ENCODE results near the gene ZSWIM5.
"Not testable (repeated sequence)": the region's sequence is repeated elsewhere in the genome, so short reads cannot be mapped to it uniquely, and the experiment has no call there.

ZSWIM5 gene

DNA sequence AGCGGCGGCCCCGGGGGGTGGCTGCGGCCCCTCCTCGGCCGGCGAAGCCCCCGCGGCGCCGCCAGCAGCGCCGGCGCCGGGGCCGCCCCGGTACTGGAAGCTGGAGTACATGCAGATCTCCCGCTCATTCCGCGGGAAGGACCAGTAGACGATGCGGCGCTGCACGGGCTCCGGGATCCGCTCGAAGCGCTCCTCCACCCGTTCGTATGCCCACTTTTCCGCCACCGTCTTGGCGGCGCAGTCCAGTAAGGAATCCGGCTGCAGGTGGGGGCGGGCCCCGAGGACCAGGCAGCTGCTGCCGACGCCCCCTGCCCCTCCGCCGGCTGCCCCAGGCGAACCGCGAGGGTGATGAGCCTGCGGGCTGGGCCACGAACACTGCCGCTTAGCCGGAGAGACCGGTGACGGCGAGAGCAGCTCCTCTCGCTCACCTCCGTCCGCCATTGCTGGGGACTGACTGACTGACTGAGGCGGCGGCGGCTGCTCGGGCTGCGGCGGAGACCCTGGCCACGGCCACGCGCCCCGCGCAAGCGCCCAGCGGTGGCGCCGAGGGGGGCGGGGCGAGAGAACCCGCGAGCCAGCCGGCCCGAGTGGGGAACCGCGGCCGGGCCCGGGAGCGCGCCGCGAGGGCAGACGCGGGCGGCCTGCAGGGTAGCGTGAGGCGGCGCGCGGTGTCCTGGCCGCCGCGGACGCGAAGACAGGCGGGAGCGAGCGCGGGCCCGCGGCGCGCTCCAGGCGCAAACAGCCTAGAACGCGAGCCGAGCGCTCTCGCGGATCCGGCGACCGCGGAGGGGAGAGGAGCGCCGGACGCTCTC, at the start of gene ZSWIM5:
Gene ZSWIM5, minus strand, starts transcription at position 696 of the 812 bp plus-strand sequence. Its CDS starts 255 bp downstream, at position 441.
- no peak within 1 kb of the TSS for H3K27ac ChIP-seq (ENCODE audit: low read length)
- no peaks in the 10 kb centered on the region for H3K4me1 ChIP-seq (ENCODE audit: low read length)
- H4K20me1 ChIP-seq (ENCODE audit: insufficient read depth, low read length): no peaks in the 10 kb centered on the region
- no peaks in the 10 kb centered on the region for H3K9me3 ChIP-seq (replicated peaks; ENCODE audit: insufficient read depth, low read length)
- peak within 1 kb of the TSS; percentile 53; the same call in 1 of the 2 replicates for H3K9ac ChIP-seq (ENCODE audit: low read length)
- TF ChIP-seq EZH2 (optimal IDR thresholded peaks at IDR 0.05; ENCODE audit: low read depth, low read length): no peak
- TF ChIP-seq EZH2phosphoT487 (IDR thresholded peaks at IDR 0.05; ENCODE audit: low read length): no peak
- TF ChIP-seq, protein P1, sequence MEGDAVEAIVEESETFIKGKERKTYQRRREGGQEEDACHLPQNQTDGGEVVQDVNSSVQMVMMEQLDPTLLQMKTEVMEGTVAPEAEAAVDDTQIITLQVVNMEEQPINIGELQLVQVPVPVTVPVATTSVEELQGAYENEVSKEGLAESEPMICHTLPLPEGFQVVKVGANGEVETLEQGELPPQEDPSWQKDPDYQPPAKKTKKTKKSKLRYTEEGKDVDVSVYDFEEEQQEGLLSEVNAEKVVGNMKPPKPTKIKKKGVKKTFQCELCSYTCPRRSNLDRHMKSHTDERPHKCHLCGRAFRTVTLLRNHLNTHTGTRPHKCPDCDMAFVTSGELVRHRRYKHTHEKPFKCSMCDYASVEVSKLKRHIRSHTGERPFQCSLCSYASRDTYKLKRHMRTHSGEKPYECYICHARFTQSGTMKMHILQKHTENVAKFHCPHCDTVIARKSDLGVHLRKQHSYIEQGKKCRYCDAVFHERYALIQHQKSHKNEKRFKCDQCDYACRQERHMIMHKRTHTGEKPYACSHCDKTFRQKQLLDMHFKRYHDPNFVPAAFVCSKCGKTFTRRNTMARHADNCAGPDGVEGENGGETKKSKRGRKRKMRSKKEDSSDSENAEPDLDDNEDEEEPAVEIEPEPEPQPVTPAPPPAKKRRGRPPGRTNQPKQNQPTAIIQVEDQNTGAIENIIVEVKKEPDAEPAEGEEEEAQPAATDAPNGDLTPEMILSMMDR (IDR thresholded peaks at IDR 0.05; ENCODE audit: low read length): no peak
- H3F3A ChIP-seq (ENCODE audit: insufficient read depth, low read length): no peaks in the 10 kb centered on the region
- no peaks in the 10 kb centered on the region for H3K27me3 ChIP-seq (replicated peaks; ENCODE audit: insufficient read depth, low read length)
- H3K4me3 ChIP-seq (ENCODE audit: low read length): peak within 1 kb of the TSS; percentile 92
- H3K79me2 ChIP-seq (ENCODE audit: low read length): no peaks in the 10 kb centered on the region
- H2AFZ ChIP-seq (ENCODE audit: low read length): peak within 1 kb of the TSS; percentile 86
- DNase-seq: peak; percentile 81
- H3K4me2 ChIP-seq (ENCODE audit: low read depth, low read length): peak within 1 kb of the TSS; percentile 89
- H3K36me3 ChIP-seq (replicated peaks; ENCODE audit: insufficient read depth, low read length): no peaks in the 10 kb centered on the region
- no peaks in the 10 kb centered on the region for H3K9me2 ChIP-seq (replicated peaks; ENCODE audit: insufficient read depth, low read length)

DNA sequence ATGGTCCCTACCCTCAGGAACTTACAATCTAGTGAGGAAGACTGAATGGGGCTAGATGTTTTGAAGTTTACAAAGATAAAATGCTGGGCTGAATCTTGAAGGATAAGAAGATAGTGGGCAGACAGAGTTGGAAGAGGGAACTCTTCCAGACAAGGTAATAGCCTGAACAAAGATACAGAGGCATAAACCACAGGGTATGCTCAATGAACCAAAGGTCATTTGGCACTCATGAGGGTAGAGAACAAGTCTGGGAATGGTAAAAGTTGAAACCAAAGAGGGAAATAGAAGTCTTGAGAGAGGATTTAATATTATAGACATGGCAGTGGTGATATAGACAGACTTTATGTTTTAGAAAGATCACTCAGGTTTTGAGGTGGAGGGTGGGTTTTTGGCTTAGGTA, 48.1 kb upstream of the ZSWIM5 start:
- H3K9ac ChIP-seq (ENCODE audit: low read length): no peak overlapping the region
- H3K36me3 ChIP-seq (replicated peaks; ENCODE audit: insufficient read depth, low read length): no peaks in the 10 kb centered on the region
- H3K9me2 ChIP-seq (replicated peaks; ENCODE audit: insufficient read depth, low read length): no peaks in the 10 kb centered on the region
- no peak overlapping the region for H3K4me3 ChIP-seq (ENCODE audit: low read length)
- no peaks in the 10 kb centered on the region for H3F3A ChIP-seq (ENCODE audit: insufficient read depth, low read length)
- no peak overlapping the region for H3K27ac ChIP-seq (ENCODE audit: low read length)
- no peaks in the 10 kb centered on the region for H3K27me3 ChIP-seq (replicated peaks; ENCODE audit: insufficient read depth, low read length)
- H3K4me1 ChIP-seq (ENCODE audit: low read length): no peaks in the 10 kb centered on the region
- no peak overlapping the region for H2AFZ ChIP-seq (ENCODE audit: low read length)
- TF ChIP-seq EZH2 (optimal IDR thresholded peaks at IDR 0.05; ENCODE audit: low read depth, low read length) (no peak), EZH2phosphoT487 (IDR thresholded peaks at IDR 0.05; ENCODE audit: low read length) (no peak)
- TF ChIP-seq, protein P1 (IDR thresholded peaks at IDR 0.05; ENCODE audit: low read length): no peak
- H3K9me3 ChIP-seq (replicated peaks; ENCODE audit: insufficient read depth, low read length): no peaks in the 10 kb centered on the region
- no peak for DNase-seq
- H3K4me2 ChIP-seq (ENCODE audit: low read depth, low read length): no peak overlapping the region
- no peaks in the 10 kb centered on the region for H3K79me2 ChIP-seq (ENCODE audit: low read length)
- no peaks in the 10 kb centered on the region for H4K20me1 ChIP-seq (ENCODE audit: insufficient read depth, low read length)

DNA sequence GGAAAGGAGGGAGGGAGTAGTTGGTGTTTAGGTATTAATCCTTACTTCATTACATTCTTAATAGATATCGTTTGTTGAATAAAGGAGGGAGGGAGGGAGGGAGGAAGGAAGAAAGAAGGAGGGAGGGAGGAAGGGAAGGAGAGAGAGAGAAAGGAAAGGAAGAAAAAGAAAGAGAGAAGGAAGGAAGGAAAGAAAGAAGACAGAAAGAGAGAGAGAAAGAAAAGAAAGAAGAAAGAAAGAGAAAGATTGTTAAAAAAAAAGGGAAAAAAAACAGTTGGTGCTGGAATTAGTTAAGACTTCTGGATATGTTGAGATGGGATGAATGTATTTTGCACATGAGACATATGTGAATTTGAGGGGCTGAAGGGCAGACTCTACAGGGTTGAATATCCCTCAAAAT, 44.1 kb upstream of the ZSWIM5 start:
- Histone ChIP-seq H3K9me2 (replicated peaks; ENCODE audit: insufficient read depth, low read length) (no peaks in the 10 kb centered on the region), H3K79me2 (ENCODE audit: low read length) (no peaks in the 10 kb centered on the region), H4K20me1 (ENCODE audit: insufficient read depth, low read length) (no peaks in the 10 kb centered on the region), H2AFZ (ENCODE audit: low read length) (no peak overlapping the region), H3K9me3 (replicated peaks; ENCODE audit: insufficient read depth, low read length) (no peaks in the 10 kb centered on the region), H3K36me3 (replicated peaks; ENCODE audit: insufficient read depth, low read length) (no peaks in the 10 kb centered on the region), H3K27me3 (replicated peaks; ENCODE audit: insufficient read depth, low read length) (no peaks in the 10 kb centered on the region), H3F3A (ENCODE audit: insufficient read depth, low read length) (no peaks in the 10 kb centered on the region), H3K27ac (ENCODE audit: low read length) (no peak overlapping the region), H3K4me1 (ENCODE audit: low read length) (no peaks in the 10 kb centered on the region), H3K9ac (ENCODE audit: low read length) (no peak overlapping the region), H3K4me2 (ENCODE audit: low read depth, low read length) (no peak overlapping the region), H3K4me3 (ENCODE audit: low read length) (no peak overlapping the region)
- no peak for TF ChIP-seq EZH2 (optimal IDR thresholded peaks at IDR 0.05; ENCODE audit: low read depth, low read length)
- no peak for TF ChIP-seq EZH2phosphoT487 (IDR thresholded peaks at IDR 0.05; ENCODE audit: low read length)
- TF ChIP-seq, protein P1 (IDR thresholded peaks at IDR 0.05; ENCODE audit: low read length): no peak
- no peak for DNase-seq

DNA sequence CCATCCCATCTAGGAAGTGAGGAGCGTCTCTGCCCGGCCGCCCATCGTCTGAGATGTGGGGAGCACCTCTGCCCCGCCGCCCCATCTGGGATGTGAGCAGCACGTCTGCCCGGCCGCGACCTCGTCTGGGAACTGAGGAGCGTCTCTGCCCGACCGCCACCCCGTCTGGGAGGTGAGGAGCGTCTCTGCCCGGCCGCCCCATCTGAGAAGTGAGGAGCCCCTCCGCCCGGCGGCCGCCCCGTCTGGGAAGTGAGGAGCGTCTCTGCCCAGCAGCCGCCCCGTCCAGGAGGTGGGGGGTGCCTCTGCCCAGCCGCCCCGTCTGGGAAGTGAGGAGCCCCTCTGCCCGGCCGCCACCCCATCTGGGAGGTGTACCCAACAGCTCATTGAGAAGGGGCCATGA, 41.6 kb upstream of the ZSWIM5 start:
- not testable (repeated sequence) for H3K9me2 ChIP-seq (replicated peaks; ENCODE audit: insufficient read depth, low read length); H3K27me3 ChIP-seq (replicated peaks; ENCODE audit: insufficient read depth, low read length); H3K4me2 ChIP-seq (ENCODE audit: low read depth, low read length); H3K9ac ChIP-seq (ENCODE audit: low read length); H3K79me2 ChIP-seq (ENCODE audit: low read length); H3K27ac ChIP-seq (ENCODE audit: low read length); H3K36me3 ChIP-seq (replicated peaks; ENCODE audit: insufficient read depth, low read length); H3F3A ChIP-seq (ENCODE audit: insufficient read depth, low read length); H4K20me1 ChIP-seq (ENCODE audit: insufficient read depth, low read length); H3K4me1 ChIP-seq (ENCODE audit: low read length); H3K4me3 ChIP-seq (ENCODE audit: low read length); H3K9me3 ChIP-seq (replicated peaks; ENCODE audit: insufficient read depth, low read length); H2AFZ ChIP-seq (ENCODE audit: low read length); DNase-seq
